Measurements from ENCODE around the gene SUPT4H1. TPM values are rescaled to one million over a fixed set of nuclear protein-coding genes. Genes with fewer than 3 reads are reported as not detected.

The SUPT4H1 gene
- total RNA-seq, 1 experiment from 2014 or later = 74.8 TPM

- no peak overlapping the region for H3K4me3 ChIP-seq
- H3K27me3 ChIP-seq (ENCODE audit: insufficient read depth, low read depth) = peaks cover 72% of the 10 kb centered on the region
- no peaks in the 10 kb centered on the region for H3K9me3 ChIP-seq (ENCODE audit: insufficient read depth, low read depth)
- no peak for DNase-seq
- H3K79me2 ChIP-seq (ENCODE audit: low read depth) = no peaks in the 10 kb centered on the region
- BruUV-seq (replicated peaks) = no TSS peak
- no peak overlapping the region for H2AFZ ChIP-seq
- no peaks in the 10 kb centered on the region for H3K9me2 ChIP-seq (ENCODE audit: insufficient read depth)
- H3K27ac ChIP-seq = no peak overlapping the region
- no peaks in the 10 kb centered on the region for H3K4me1 ChIP-seq (replicated peaks; ENCODE audit: insufficient read depth)
- H4K20me1 ChIP-seq (ENCODE audit: insufficient read depth) = no peaks in the 10 kb centered on the region
- H3K36me3 ChIP-seq (ENCODE audit: low read depth) = no peaks in the 10 kb centered on the region
- ChIA-PET CTCF (no interaction called here), POLR2A (ENCODE audit: unreplicated experiment) (no interaction called here)
- intact Hi-C loops (cut with micrococcal nuclease; ENCODE audit: unreplicated experiment) = no loop called here
- no peak overlapping the region for H3K4me2 ChIP-seq
- TF ChIP-seq CTCF (conservative IDR thresholded peaks at IDR 0.05) (no peak), EZH2 (IDR thresholded peaks at IDR 0.05; ENCODE audit: low read depth) (no peak)
- H3F3A ChIP-seq (ENCODE audit: insufficient read depth, low read depth) = no peaks in the 10 kb centered on the region
These were observed 29.3 kb downstream of the SUPT4H1 start for GRCh38 chr17:58322581-58323185.

DNA sequence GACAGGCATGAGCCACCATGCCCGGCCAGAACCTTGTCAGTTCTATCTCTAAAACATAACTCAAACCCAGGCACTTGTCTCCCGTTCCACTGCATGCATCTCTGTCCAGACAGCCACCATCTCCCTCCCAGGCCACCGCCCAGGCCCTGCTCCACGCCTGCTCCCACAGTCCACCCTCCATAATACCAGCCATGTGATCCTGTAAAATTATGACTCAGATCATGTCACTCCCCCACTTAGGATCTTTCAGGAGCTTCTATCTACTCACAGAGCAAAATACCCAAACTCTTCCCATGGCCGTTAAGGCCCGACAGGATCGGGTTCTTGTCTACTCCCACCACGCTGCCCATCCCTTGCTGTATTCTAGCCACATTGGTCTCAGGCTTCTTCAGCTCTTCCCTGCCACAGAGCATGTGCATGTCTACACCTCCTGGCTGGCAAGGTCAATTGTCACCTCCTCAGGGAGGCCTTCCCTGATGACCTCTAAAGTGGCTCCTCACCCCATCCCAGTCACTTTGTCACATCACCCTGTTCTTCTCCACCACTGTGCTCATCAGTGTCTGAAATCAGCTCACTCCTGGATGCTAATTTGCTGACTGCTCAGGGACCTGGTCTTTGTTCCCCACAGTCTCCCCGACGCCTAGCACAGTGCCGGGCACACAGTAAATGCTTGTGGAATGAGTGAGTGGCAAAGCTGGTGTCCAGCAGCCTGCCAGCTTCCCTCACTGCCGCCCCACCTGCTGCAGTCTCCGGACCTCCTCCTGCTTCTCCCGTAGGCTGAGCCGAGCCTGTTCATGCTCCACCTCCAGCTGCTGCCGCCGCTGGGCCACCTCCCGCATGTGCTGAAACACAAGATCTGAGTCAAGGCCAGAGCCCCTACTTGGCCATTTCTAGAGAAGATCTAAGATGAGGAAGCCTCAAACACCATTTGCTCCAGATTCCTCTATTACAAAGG, 30.2 kb downstream of the SUPT4H1 start:
- no peaks in the 10 kb centered on the region for H3K4me1 ChIP-seq (replicated peaks; ENCODE audit: insufficient read depth)
- no TSS peak for BruUV-seq (replicated peaks)
- POLR2A ChIA-PET (ENCODE audit: unreplicated experiment) = no interaction called here

More for the DNA sequence above, 30.2 kb downstream of the SUPT4H1 start:
- TF ChIP-seq CTCF (conservative IDR thresholded peaks at IDR 0.05) = no peak
- TF ChIP-seq EZH2 (IDR thresholded peaks at IDR 0.05; ENCODE audit: low read depth) = no peak
- Histone ChIP-seq H3K4me2 (no peak overlapping the region), H3K9me2 (ENCODE audit: insufficient read depth) (no peaks in the 10 kb centered on the region), H3K79me2 (ENCODE audit: low read depth) (no peaks in the 10 kb centered on the region), H3K27ac (no peak overlapping the region), H4K20me1 (ENCODE audit: insufficient read depth) (no peaks in the 10 kb centered on the region), H3K27me3 (ENCODE audit: insufficient read depth, low read depth) (peaks cover 68% of the 10 kb centered on the region), H2AFZ (no peak overlapping the region), H3K4me3 (no peak overlapping the region), H3F3A (ENCODE audit: insufficient read depth, low read depth) (no peaks in the 10 kb centered on the region), H3K9me3 (ENCODE audit: insufficient read depth, low read depth) (no peaks in the 10 kb centered on the region), H3K36me3 (ENCODE audit: low read depth) (no peaks in the 10 kb centered on the region)
- intact Hi-C loops (cut with micrococcal nuclease; ENCODE audit: unreplicated experiment) = no loop called here
- CTCF ChIA-PET = no interaction called here
- no peak for DNase-seq
